Liver (tissue), 9 donors: ENCODE data around the gene ZSWIM8. TPM values are rescaled to one million over a fixed set of nuclear protein-coding genes. Genes with fewer than 3 reads are reported as not detected.

Source experiments
- DNase-seq: peaks from one replicate; pipeline ENCODE4 v3.0.0-alpha.2; 2017; ENCODE audit warnings: low spot score
- H3K27ac ChIP-seq, 2 donors: one replicate each; pipeline ENCODE4 v1.7.0; 2013; ENCODE audit warnings: inconsistent platforms in 2 of 2, low read length in 2 of 2, control low read depth in 1 of 2, low read depth in 1 of 2, mild to moderate bottlenecking in 1 of 2
- H3K27me3 ChIP-seq, 4 donors: one replicate each; pipeline versions ENCODE4 v1.6.1 to v1.7.0; 2013; ENCODE audit warnings: low read length in 3 of 4, inconsistent platforms in 1 of 4, mild to moderate bottlenecking in 1 of 4, moderate library complexity in 1 of 4; ENCODE audit not compliant: control insufficient read depth in 4 of 4, insufficient read depth in 4 of 4
- H3K36me3 ChIP-seq, 4 donors: one replicate each; pipeline versions ENCODE4 v1.6.1 to v1.7.0; 2013; ENCODE audit warnings: low read length in 3 of 4, mild to moderate bottlenecking in 3 of 4, low read depth in 1 of 4, moderate library complexity in 1 of 4; ENCODE audit not compliant: control insufficient read depth in 4 of 4, insufficient read depth in 3 of 4
- H3K4me1 ChIP-seq, 4 donors: one replicate each; pipeline versions ENCODE4 v1.6.1 to v1.7.0; 2013; ENCODE audit warnings: low read length in 3 of 4, mild to moderate bottlenecking in 3 of 4, moderate library complexity in 1 of 4; ENCODE audit not compliant: control insufficient read depth in 4 of 4, insufficient read depth in 4 of 4
- H3K4me3 ChIP-seq, 3 donors: one replicate each; pipeline versions ENCODE4 v1.6.1 to v1.7.0; 2013; ENCODE audit warnings: low read length in 3 of 3, control low read depth in 1 of 3, low read depth in 1 of 3, mild to moderate bottlenecking in 1 of 3
- H3K9ac ChIP-seq, 2 donors: one replicate each; pipeline ENCODE4 v1.7.0; 2013; ENCODE audit warnings: low read length in 2 of 2, mild to moderate bottlenecking in 2 of 2, moderate library complexity in 2 of 2, control low read depth in 1 of 2, low read depth in 1 of 2
- H3K9me3 ChIP-seq, 4 donors: one replicate each; pipeline versions ENCODE4 v1.6.1 to v1.7.0; 2013; ENCODE audit warnings: low read length in 3 of 4; ENCODE audit not compliant: control insufficient read depth in 4 of 4
- ATF3 ChIP-seq: IDR thresholded peaks from 2 replicates; pipeline ENCODE4 v1.6.1; 2016; ENCODE audit warnings: antibody characterized with exemption
- CTCF ChIP-seq: fragments of 150-350 bp; IDR thresholded peaks from 2 replicates; pipeline ENCODE4 v1.5.1; 2017; ENCODE audit warnings: improper control_type of control experiment, low read depth, low read length; ENCODE audit not compliant: missing input control
- EGR1 ChIP-seq, 2 donors: IDR thresholded peaks; 2 replicates each; pipeline ENCODE4 v1.6.1; 2016 to 2018; ENCODE audit warnings: antibody characterized with exemption in 2 of 2, low read depth in 2 of 2
- FOXA1 ChIP-seq: IDR thresholded peaks from 2 replicates; pipeline ENCODE4 v1.6.1; 2016; ENCODE audit warnings: antibody characterized with exemption
- FOXA2 ChIP-seq: IDR thresholded peaks from 2 replicates; pipeline ENCODE4 v1.6.1; 2016; ENCODE audit warnings: antibody characterized with exemption
- GABPA ChIP-seq, 2 donors: IDR thresholded peaks in 1 of 2; conservative IDR thresholded peaks in 1 of 2; 2 replicates each; pipeline ENCODE4 v1.6.1; 2016; ENCODE audit warnings: antibody characterized with exemption in 2 of 2, mild to moderate bottlenecking in 1 of 2, moderate library complexity in 1 of 2
- HNF4A ChIP-seq, 2 donors: conservative IDR thresholded peaks; 2 replicates each; pipeline ENCODE4 v1.6.1; 2016; ENCODE audit warnings: antibody characterized with exemption in 2 of 2, mild to moderate bottlenecking in 2 of 2
- HNF4G ChIP-seq: IDR thresholded peaks from 2 replicates; pipeline ENCODE4 v1.6.1; 2016; ENCODE audit warnings: antibody characterized with exemption
- JUND ChIP-seq, 2 donors: IDR thresholded peaks; 2 replicates each; pipeline ENCODE4 v1.6.1; 2016; ENCODE audit warnings: antibody characterized with exemption in 2 of 2
- NR2F2 ChIP-seq: IDR thresholded peaks from 2 replicates; pipeline ENCODE4 v1.6.1; 2016; ENCODE audit warnings: antibody characterized with exemption
- RAD21 ChIP-seq, 2 donors: IDR thresholded peaks; 2 replicates each; pipeline ENCODE4 v1.6.1; 2016; ENCODE audit warnings: antibody characterized with exemption in 2 of 2, mild to moderate bottlenecking in 2 of 2
- RXRA ChIP-seq, 2 donors: IDR thresholded peaks; 2 replicates each; pipeline ENCODE4 v1.6.1; 2017 to 2018; ENCODE audit warnings: antibody characterized with exemption in 2 of 2, mild to moderate bottlenecking in 1 of 2
- SP1 ChIP-seq: IDR thresholded peaks from 2 replicates; pipeline ENCODE4 v1.6.1; 2018; ENCODE audit warnings: antibody characterized with exemption, mild to moderate bottlenecking
- TAF1 ChIP-seq: conservative IDR thresholded peaks from 2 replicates; pipeline ENCODE4 v1.6.1; 2016; ENCODE audit warnings: antibody characterized with exemption, mild to moderate bottlenecking
- YY1 ChIP-seq: IDR thresholded peaks from 2 replicates; pipeline ENCODE4 v1.6.1; 2016; ENCODE audit warnings: antibody characterized with exemption, mild to moderate bottlenecking
- ZBTB33 ChIP-seq: IDR thresholded peaks from 2 replicates; pipeline ENCODE4 v1.6.1; 2016; ENCODE audit warnings: antibody characterized with exemption
- WGBS: extraction: QIAGEN DNeasy Blood & Tissue Kit; methylation state at CpG from one replicate; pipeline ENCODE4 v1.1.7; 2013; 5-methylcytosine and 5-hydroxymethylcytosine counted together
- polyA plus RNA-seq, 2 donors: library from polyadenylated mRNA; stranded (reverse) in 1 of 2; unstranded in 1 of 2; fragments of 200-250 nt in 1 of 2; fragments of >200 nt in 1 of 2; fragmentation: Nextera tagmentation in 1 of 2; extraction: Ambion mirVana in 1 of 2; gene quantifications; one replicate each; pipeline versions ENCODE4 v1.2.1 to v1.2.3, GENCODE V29; 2013 to 2015
- total RNA-seq, 2 donors: library from RNA; depleted of rRNA; stranded (reverse); fragments of >200 nt; gene quantifications; one replicate each; pipeline ENCODE4 v1.2.3, GENCODE V29; 2014
- donor health status: healthy.
- donor health status: healthy.
- donor health status: healthy.
- donor health status: healthy.
- donor health status: healthy.

Gene ZSWIM8
- total and polyA plus RNA-seq, 4 donors, result 33.3 to 66.2 (median 44.4) TPM

DNA sequence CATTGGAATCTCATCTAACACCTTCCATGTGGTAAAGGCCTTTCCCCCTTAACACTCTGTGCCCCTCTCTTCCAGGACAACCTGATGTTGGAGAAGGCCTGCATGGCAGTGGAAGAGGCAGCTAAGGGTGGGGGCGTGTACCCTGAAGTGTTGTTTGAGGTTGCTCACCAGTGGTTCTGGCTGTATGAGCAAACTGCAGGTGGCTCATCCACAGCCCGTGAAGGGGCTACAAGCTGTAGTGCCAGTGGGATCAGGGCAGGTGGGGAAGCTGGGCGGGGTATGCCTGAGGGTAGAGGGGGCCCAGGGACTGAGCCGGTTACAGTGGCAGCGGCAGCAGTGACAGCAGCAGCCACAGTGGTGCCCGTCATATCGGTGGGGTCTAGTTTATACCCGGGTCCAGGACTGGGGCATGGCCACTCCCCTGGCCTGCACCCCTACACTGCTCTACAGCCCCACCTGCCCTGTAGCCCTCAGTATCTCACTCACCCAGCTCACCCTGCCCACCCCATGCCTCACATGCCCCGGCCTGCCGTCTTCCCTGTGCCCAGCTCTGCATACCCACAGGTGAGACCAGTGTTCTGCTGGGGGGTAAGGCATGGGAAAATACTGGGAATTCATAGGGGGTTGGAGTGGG is 13.6 kb downstream of the ZSWIM8 start:
- no peaks in the 10 kb centered on the region for H3K27me3 ChIP-seq
- no peak overlapping the region for H3K9ac ChIP-seq
- TF ChIP-seq ATF3 (no peak), HNF4G (no peak), TAF1 (no peak), CTCF (no peak), JUND (IDR thresholded peaks at IDR 0.05) (no peak), FOXA2 (no peak), EGR1 (IDR thresholded peaks at IDR 0.05; ENCODE audit: low read depth in 2 of 2) (no peak), SP1 (no peak), ZBTB33 (no peak)
- 94% methylated on average over 10 of the region's 10 CpGs for WGBS
- H3K36me3 ChIP-seq, result peaks cover 18 to 95% (median 74%) of the 10 kb centered on the region in 4 donors
- no peaks in the 10 kb centered on the region for H3K4me1 ChIP-seq
- DNase-seq, result no peak
- H3K27ac ChIP-seq, result no peak overlapping the region
- H3K4me3 ChIP-seq, result no peak overlapping the region
- H3K9me3 ChIP-seq, result no peaks in the 10 kb centered on the region

DNA sequence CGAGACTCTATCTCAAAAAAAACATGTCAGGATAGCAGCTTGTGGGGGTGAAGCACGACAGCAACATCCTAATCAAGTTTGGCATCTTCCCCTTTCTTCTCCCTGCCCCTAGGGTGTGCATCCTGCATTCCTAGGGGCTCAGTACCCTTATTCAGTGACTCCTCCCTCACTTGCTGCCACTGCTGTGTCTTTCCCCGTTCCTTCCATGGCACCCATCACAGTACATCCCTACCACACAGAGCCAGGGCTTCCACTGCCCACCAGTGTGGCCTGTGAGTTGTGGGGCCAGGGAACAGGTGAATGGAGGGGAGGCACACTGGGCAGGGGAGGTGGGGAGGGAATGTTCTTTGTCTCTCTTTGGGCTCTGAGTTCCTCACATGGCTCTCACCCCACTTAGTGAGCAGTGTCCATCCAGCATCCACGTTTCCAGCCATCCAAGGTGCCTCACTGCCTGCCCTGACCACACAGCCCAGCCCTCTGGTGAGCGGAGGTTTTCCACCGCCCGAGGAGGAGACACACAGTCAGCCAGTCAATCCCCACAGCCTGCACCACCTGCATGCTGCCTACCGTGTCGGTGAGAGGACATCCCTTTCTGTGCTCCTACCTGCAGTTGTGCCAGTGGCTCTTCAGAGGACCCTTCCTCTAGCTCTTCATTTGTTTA is 14.6 kb downstream of the ZSWIM8 start:
- no peaks in the 10 kb centered on the region for H3K9me3 ChIP-seq

GRCh38 chr10:73800560-73801252 is 15.3 kb downstream of the ZSWIM8 start:
- DNase-seq, result no peak
- WGBS, result 90% methylated on average over 20 of the region's 20 CpGs
- H3K27ac ChIP-seq, result no peak overlapping the region
- no peak for TF ChIP-seq HNF4A (conservative IDR thresholded peaks at IDR 0.05)
- TF ChIP-seq RXRA (IDR thresholded peaks at IDR 0.05), result no peak
- TF ChIP-seq RAD21 (IDR thresholded peaks at IDR 0.05), result no peak
- TF ChIP-seq ATF3, result no peak
- TF ChIP-seq TAF1, result no peak
- no peak for TF ChIP-seq EGR1 (IDR thresholded peaks at IDR 0.05; ENCODE audit: low read depth in 2 of 2)
- TF ChIP-seq JUND (IDR thresholded peaks at IDR 0.05), result no peak
- TF ChIP-seq SP1, result no peak
- no peak for TF ChIP-seq ZBTB33
- no peak for TF ChIP-seq YY1
- TF ChIP-seq NR2F2, result no peak
- no peak for TF ChIP-seq CTCF
- TF ChIP-seq FOXA1, result no peak

More for the DNA sequence above, 14.6 kb downstream of the ZSWIM8 start:
- no peaks in the 10 kb centered on the region for H3K4me1 ChIP-seq
- no peak overlapping the region for H3K4me3 ChIP-seq
- DNase-seq, result no peak
- H3K27ac ChIP-seq, result no peak overlapping the region
- H3K27me3 ChIP-seq, result no peaks in the 10 kb centered on the region
- WGBS, result 85% methylated on average over 9 of the region's 9 CpGs
- TF ChIP-seq NR2F2 (no peak), SP1 (no peak), GABPA (IDR thresholded peaks at IDR 0.05 in 1 of 2, conservative IDR thresholded peaks at IDR 0.05 in 1 of 2) (no peak), HNF4G (no peak)
- H3K9ac ChIP-seq, result no peak overlapping the region
- H3K36me3 ChIP-seq, result peaks cover 18 to 90% (median 67%) of the 10 kb centered on the region in 4 donors

More at GRCh38 chr10:73800560-73801252, 15.3 kb downstream of the ZSWIM8 start:
- H3K4me3 ChIP-seq, result no peak overlapping the region
- H3K9me3 ChIP-seq, result no peaks in the 10 kb centered on the region
- no peak overlapping the region for H3K9ac ChIP-seq
- H3K27me3 ChIP-seq, result no peaks in the 10 kb centered on the region
- H3K36me3 ChIP-seq, result peaks cover 20 to 88% (median 64%) of the 10 kb centered on the region in 4 donors
- H3K4me1 ChIP-seq, result no peaks in the 10 kb centered on the region
